Activated CD4-positive, alpha-beta T cell treated with anti-CD3 and anti-CD28 coated beads for 48 hours (primary cell): ENCODE data around the gene ATP7A.
"Not testable (repeated sequence)": the region's sequence is repeated elsewhere in the genome, so short reads cannot be mapped to it uniquely, and the experiment has no call there.

Source experiments
- DNase-seq: peaks from one replicate; pipeline ENCODE4 v3.0.0-alpha.2; 2020

Gene ATP7A

DNA sequence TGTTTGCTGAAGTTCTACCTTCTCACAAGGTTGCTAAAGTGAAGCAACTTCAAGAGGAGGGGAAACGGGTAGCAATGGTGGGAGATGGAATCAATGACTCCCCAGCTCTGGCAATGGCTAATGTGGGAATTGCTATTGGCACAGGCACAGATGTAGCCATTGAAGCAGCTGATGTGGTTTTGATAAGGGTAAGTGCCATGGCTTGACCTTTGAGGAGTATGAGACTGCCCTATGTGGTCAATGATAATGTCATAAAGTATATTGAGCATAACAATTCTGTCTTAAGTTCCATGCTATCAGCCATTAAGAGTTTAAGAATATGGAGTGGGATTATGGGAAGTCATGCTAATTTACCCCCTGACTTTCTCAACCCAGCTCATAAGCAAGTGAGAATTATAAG is 132.1 kb downstream of the ATP7A start:
- DNase-seq, result no peak

DNA sequence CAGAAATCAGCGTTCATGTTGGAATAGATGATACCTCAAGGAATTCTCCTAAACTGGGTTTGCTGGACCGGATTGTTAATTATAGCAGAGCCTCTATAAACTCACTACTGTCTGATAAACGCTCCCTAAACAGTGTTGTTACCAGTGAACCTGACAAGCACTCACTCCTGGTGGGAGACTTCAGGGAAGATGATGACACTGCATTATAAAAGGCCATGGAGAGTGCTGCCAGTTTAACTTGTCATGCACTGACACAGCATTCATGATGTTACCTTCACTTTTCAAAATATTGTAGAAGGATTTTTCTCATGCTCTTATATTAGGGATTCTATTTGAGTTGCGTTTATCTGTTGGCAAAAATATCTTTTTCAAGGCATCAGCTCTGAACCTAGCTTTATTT is 135.9 kb downstream of the ATP7A start:
- DNase-seq, result no peak

DNA sequence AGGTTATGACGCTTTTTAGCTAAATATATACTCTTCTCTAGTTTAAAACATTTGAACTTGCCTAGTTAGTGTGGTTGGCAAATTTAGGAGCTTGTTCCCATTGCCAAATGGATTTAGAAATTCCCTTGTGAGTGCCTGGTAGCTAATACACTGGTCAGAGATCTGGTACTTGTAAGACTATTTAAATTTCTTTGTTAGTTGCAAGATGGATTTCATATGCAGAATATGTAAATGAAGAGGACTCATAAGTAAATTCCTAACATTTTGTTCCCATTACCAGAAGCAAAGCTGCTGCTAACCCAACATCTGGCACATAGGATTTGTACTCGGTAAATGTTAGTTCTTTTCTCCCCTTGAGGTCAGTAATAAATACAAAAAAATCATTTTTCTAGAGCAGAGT is 137.6 kb downstream of the ATP7A start:
- no peak for DNase-seq

DNA sequence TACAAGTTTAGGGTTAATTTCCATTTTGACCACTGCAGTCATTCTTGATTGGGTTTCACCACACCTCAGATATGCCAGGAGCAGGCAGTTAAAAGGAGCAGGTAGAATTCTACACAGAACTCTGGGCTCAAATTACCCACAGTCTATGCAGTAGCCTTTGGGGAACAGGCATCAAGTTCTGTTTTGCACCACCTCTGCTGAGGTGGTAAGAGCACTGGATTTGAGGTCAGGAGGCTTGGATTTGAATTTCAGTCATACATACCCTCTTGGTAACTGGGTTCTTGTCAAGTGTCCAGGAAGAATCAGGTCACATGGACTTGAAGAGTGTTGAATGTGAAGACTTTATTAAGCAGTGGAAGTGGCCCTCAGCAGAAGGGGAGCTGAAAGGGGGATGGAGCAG is 153.2 kb downstream of the ATP7A start:
- DNase-seq, result no peak

DNA sequence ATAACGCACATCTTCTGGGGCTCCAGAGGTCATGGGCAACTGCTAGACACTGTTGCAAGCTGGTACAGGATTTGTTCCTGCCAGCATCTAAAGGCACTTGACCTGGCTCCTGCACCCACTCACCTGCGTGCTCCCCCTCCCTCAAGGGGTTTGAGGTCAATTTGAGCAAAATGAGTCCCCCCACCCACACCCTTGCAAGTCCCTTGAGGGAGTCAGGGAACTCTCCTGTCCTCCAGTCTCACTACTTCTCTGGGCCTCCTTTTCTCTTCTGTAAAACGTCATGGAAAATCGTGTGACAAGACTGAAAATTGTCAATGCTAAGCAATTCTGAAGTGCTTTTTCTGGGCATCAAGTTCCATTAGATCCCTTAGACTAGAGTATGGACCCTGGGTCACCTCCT is 153.7 kb downstream of the ATP7A start:
- no peak for DNase-seq

DNA sequence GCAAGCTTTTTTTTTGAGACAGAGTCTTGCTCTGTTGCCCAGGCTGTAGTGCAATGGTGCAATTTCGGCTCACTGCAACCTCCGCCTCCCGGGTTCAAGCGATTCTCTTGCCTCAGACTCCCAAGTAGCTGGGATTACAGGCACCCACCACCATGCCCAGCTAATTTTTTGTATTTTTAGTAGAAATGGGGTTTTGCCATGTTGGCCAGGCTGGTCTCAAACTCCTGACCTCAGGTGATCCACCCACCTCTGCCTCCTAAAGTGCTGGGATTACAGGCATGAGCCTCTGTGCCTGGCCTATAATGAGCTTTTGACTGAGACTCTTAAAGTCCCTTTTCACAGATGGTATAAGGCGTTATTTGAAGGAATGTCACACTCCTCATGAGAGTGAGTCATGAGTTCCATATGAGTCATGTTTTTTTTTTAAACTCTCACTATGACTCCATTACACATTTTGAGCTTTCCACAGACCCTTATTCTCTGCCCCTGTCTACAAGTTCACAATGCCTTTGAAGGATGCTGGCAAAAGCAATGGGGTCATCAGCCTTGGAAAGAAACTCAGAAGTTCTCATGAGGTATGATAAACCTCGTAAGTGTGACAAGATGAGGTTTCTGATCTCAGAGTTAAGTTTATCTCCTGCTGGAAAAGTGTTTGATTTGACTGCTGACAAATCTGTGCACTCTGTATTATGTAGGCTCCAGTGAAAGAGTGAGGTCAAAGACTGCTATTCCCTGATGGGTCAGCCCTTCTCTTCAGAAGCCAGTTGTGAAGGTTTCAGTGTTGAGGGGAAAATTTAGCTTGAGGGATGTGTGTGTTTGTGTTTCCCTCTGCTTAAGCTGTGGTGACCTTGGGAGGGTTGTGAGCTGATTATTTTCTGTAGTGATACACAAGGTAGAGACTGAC is 154.5 kb downstream of the ATP7A start:
- DNase-seq, result peak; percentile 10

DNA sequence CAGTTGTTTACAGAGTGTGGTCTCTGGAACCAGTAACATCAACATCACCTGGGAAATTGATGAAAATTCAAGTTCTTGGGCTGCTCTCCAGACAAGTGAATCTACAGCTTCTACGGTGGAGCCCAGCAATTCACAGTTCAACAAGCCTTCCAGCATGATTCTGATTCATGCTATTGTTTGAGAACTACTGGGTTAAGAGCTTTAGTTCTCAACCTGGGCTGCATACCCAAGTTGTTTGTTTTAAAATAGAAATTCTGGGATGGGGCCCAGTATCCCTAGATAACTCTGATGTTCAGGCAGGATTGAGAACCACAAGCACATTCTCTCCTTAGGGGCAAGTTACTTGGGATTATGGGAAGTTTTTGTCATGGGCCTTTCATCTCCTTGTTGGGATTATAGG is 155.6 kb downstream of the ATP7A start:
- no peak for DNase-seq

DNA sequence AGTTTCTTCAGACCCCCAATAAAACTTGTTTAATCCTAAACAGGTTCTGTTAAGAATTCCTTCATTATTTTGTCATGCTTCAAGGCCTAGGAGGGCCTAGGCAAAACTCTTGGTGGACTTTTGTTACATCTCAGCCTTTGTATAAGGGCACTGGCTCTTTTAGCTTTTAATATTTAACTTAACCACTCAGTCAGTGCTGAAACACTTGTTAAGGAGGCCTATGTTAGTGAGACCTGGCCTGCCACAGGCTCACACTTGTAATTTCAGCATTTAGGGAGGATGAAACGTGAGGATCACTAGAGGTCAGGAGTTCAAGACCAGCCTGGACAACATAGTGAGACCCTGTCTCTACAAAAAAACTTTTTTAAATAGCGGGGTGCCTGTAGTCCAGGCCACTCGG is 160.8 kb downstream of the ATP7A start:
- no peak for DNase-seq

DNA sequence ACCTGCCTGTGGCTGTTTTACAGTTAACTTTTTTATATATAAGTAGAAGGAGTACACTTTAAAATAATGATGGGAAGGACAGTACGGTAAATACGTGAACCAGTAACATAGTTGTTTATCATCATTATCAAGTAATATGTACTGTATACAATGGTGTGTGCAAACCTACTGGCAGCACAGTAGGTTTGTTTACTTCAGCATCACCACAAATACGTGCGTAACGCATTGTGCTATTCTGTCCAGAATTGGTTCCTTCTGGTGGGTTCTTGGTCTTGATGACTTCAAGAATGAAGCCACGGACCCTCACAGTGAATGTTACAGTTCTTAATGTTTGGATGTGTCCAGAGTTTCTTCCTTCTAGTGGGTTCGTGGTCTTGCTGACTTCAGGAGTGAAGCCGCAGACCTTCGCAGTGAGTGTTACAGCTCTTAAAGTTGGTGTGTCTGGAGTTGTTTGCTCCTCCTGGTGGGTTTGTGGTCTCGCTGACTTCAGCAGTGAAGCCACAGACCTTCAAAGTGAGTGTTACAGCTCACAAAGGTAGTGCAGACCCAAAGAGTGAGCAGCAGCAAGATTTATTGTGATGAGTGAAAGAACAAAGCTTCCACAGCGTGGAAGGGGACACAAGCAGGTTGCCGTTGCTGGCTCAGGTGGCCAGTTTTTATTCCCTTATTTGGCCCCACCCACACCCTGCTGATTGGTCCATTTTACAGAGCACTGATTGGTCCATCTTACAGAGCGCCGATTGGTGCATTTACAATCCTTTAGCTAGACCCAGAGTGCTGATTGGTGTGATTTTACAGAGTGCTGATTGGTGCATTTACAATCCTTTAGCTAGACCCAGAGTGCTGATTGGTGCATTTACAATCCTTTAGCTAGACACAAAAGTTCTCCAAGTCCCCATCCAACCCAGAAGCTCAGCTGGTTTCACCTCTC is 162.9 kb downstream of the ATP7A start:
- not testable (repeated sequence) for DNase-seq

DNA sequence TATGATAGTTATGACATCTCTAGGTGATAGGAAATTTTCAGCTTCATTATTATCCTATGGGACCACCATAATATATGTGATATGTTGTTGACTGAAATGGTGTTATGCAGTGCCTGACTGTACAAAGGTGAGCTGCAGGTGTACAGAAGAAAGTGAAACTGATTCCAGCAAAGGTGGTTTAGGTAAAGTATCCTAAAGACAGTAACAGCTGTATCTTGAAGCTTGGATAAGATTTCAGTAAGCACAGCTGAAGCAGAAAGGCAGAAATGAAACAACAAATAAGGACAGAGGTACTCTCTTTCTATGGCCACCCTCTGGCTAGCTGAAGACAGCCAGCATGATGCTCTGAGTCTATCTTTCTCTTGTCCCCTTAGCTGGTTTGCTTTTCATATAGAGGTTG is 163.6 kb downstream of the ATP7A start:
- DNase-seq, result no peak

DNA sequence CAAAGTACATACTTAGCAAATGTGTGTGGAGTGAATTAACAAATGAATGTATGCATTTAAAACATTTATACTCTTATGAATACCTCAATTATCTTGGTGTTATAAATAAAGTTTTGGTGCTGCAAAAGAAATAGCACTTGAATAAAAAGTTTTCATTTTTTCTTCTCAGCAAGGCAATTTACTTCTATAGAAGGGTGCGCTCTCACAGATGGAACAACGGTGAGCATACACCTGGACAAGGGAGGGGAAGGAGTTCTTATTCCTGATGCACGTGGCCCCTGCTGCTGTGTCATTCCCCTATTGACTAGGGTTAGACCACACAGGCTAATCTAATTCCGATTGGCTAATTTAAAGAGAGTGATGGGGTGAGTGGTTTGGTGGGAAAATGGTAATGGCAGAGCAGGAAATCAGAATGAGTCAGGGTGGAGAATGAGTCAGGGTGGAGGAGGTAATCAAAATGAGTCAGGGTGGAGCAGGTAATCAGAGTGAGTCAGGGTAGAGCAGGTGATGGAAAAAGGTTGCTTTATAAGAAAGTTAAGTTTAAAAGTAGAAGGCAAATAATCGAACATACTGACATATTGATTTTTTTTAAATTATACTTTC is 165.4 kb downstream of the ATP7A start:
- DNase-seq, result peak; percentile 3

DNA sequence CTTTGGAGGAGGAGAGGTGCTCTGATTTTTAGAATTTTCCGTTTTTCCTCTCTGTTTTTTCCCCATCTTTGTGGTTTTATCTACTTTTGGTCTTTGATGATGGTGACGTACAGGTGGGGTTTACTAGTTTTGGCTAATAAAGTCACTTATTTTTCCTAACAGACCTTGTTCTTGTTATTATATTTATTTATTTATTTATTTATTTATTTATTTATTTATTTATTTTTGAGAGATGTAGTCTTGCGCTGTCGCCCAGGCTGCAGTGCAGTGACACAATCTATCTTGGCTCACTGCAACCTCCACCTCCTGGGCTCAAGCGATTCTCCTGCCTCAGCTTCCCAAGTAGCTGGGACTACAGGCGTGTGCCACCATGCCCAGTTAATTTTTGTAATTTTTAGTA is 170.9 kb downstream of the ATP7A start:
- not testable (repeated sequence) for DNase-seq

DNA sequence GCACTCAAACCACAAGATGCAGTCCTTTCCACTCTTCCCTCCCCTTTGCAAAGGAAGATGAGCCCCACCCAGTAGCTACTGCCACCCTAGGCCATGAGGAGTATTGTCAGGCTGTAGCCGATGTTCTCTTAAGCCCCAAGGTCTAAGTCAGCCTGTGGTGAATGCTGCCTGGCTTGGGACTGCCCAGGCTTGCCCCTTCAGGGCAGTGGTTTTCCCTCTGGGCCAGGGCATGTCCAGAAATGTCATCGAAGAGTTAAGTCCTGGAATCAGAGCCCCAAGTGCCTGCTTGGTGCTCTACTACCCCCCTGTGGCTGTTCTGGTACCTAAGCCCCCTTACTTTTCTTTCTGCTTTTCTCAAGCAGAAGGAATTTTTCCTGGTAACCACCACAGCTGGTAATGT is 181.8 kb downstream of the ATP7A start:
- DNase-seq, result peak; percentile 7

DNA sequence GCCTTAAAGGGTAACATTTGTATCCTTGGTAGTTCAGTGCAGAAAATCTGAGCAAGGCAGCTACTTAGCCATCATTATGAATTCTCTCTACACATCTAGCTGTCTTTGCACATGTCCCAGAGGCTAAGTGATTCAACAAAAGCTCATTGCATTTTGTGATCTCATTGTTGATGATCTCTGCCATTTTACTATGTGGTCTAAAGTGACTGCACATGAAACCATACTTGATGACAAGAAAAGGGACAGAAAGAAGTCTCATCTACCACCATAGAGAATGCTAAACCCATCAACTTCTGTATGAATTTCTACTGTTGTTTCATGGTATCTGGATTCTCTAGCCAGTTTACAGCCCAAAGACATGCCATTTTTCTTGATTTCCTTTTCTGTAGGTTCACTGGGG is 187.6 kb downstream of the ATP7A start:
- DNase-seq, result no peak
